Adrenal gland (tissue), 5 donors: Measurements from ENCODE around the gene KDM2B.

Experiments
- CTCF ChIP-seq, 6 experiments: fragments of 450-650 bp in 4 of 6; fragments of 200-600 bp in 2 of 6; sonication (generic) in 1 of 6; IDR thresholded peaks; 1 replicate in 5 of 6; 2 replicates in 1 of 6; pipeline versions ENCODE4 v1.5.1 to v1.8.0; 2016 to 2021; ENCODE audit warnings: antibody characterized with exemption in 6 of 6, mild to moderate bottlenecking in 2 of 6, moderate library complexity in 1 of 6
- POLR2A ChIP-seq, 2 donors: fragments of 450-650 bp; IDR thresholded peaks; one replicate each; pipeline ENCODE4 v1.6.1; 2017; ENCODE audit warnings: antibody characterized with exemption in 2 of 2, mild to moderate bottlenecking in 2 of 2, moderate library complexity in 1 of 2
- donor health status: DM: no; HTN: no; CAD: no.

GRCh38 chr12:121568518-121568917 is 12.3 kb downstream of the KDM2B start:
- no peak for TF ChIP-seq CTCF (IDR thresholded peaks at IDR 0.05)
- TF ChIP-seq POLR2A (IDR thresholded peaks at IDR 0.05), result no peak
